Measurements from ENCODE around the gene PLXNA4. TPM values are rescaled to one million over a fixed set of nuclear protein-coding genes. Genes with fewer than 3 reads are reported as not detected.

The PLXNA4 gene
- total RNA-seq, 1 donor from 2014 or later: 14.0 TPM

GRCh38 chr7:132492823-132493445 lies 83.3 kb downstream of the PLXNA4 start:
- Histone ChIP-seq H3K36me3 (no peaks in the 10 kb centered on the region), H3K4me3 (no peak overlapping the region), H3K27me3 (no peaks in the 10 kb centered on the region), H3K4me1 (peaks cover 4% of the 10 kb centered on the region), H3K27ac (no peak overlapping the region), H3K9me3 (no peaks in the 10 kb centered on the region)
- no peak for TF ChIP-seq POLR2A (IDR thresholded peaks at IDR 0.05)
- no peak for TF ChIP-seq POLR2AphosphoS5 (IDR thresholded peaks at IDR 0.05; ENCODE audit: insufficient read depth in 1 of 2, low read depth in 1 of 2)
- no peak for TF ChIP-seq CTCF (IDR thresholded peaks at IDR 0.05)
- intact Hi-C loops (cut with DNase I): no loop called here
- DNase-seq (ENCODE audit: extremely low spot score in 2 of 2): no peak

GRCh38 chr7:132491391-132491945 lies 84.8 kb downstream of the PLXNA4 start:
- intact Hi-C loops (cut with DNase I): no loop called here
- no peak overlapping the region for H3K4me3 ChIP-seq
- no peak for DNase-seq (ENCODE audit: extremely low spot score in 2 of 2)
- no peaks in the 10 kb centered on the region for H3K27me3 ChIP-seq
- no peaks in the 10 kb centered on the region for H3K36me3 ChIP-seq
- peaks cover 4% of the 10 kb centered on the region for H3K4me1 ChIP-seq
- H3K27ac ChIP-seq: no peak overlapping the region
- no peak for TF ChIP-seq POLR2AphosphoS5 (IDR thresholded peaks at IDR 0.05; ENCODE audit: insufficient read depth in 1 of 2, low read depth in 1 of 2)
- no peak for TF ChIP-seq CTCF (IDR thresholded peaks at IDR 0.05)
- no peak for TF ChIP-seq POLR2A (IDR thresholded peaks at IDR 0.05)
- H3K9me3 ChIP-seq: no peaks in the 10 kb centered on the region

- H3K27me3 ChIP-seq: no peaks in the 10 kb centered on the region
- H3K36me3 ChIP-seq: no peaks in the 10 kb centered on the region
- intact Hi-C loops (cut with DNase I): no loop called here
- no peak overlapping the region for H3K4me3 ChIP-seq
- no peak overlapping the region for H3K27ac ChIP-seq
- TF ChIP-seq POLR2A (IDR thresholded peaks at IDR 0.05): no peak
- H3K4me1 ChIP-seq: peaks cover 4% of the 10 kb centered on the region
- no peak for DNase-seq (ENCODE audit: extremely low spot score in 2 of 2)
- H3K9me3 ChIP-seq: no peaks in the 10 kb centered on the region
Observed at GRCh38 chr7:132490474-132490873, 85.8 kb downstream of the PLXNA4 start.

GRCh38 chr7:132489776-132490237 lies 86.5 kb downstream of the PLXNA4 start:
- no peak for DNase-seq (ENCODE audit: extremely low spot score in 2 of 2)
- Histone ChIP-seq H3K36me3 (no peaks in the 10 kb centered on the region), H3K9me3 (no peaks in the 10 kb centered on the region), H3K4me1 (peaks cover 4% of the 10 kb centered on the region), H3K4me3 (no peak overlapping the region), H3K27me3 (no peaks in the 10 kb centered on the region), H3K27ac (no peak overlapping the region)
- intact Hi-C loops (cut with DNase I): no loop called here
- TF ChIP-seq CTCF (IDR thresholded peaks at IDR 0.05) (no peak), POLR2AphosphoS5 (IDR thresholded peaks at IDR 0.05; ENCODE audit: insufficient read depth in 1 of 2, low read depth in 1 of 2) (no peak), POLR2A (IDR thresholded peaks at IDR 0.05) (no peak)

GRCh38 chr7:132488634-132489302 lies 87.5 kb downstream of the PLXNA4 start:
- TF ChIP-seq POLR2A (IDR thresholded peaks at IDR 0.05): no peak
- no peak for TF ChIP-seq POLR2AphosphoS5 (IDR thresholded peaks at IDR 0.05; ENCODE audit: insufficient read depth in 1 of 2, low read depth in 1 of 2)
- TF ChIP-seq CTCF (IDR thresholded peaks at IDR 0.05): no peak
- intact Hi-C loops (cut with DNase I): no loop called here

More at GRCh38 chr7:132488634-132489302, 87.5 kb downstream of the PLXNA4 start:
- Histone ChIP-seq H3K36me3 (no peaks in the 10 kb centered on the region), H3K4me3 (no peak overlapping the region), H3K27me3 (no peaks in the 10 kb centered on the region), H3K4me1 (peaks cover 4% of the 10 kb centered on the region), H3K27ac (no peak overlapping the region), H3K9me3 (no peaks in the 10 kb centered on the region)
- DNase-seq (ENCODE audit: extremely low spot score in 2 of 2): no peak

Data from vagina (tissue), 2 donors.